Hepatocyte (in vitro differentiated cells): ENCODE results near the gene APOLD1. TPM values are rescaled to one million over a fixed set of nuclear protein-coding genes. Genes with fewer than 3 reads are reported as not detected.

Experiments
- DNase-seq: peaks from one replicate; pipeline ENCODE4 v3.0.0-alpha.2; 2016; ENCODE audit warnings: low spot score
- H2AFZ ChIP-seq: fragments of 200-600 bp; sonication (generic); 2 replicates; pipeline ENCODE4 v1.6.0; 2016; ENCODE audit warnings: antibody characterized with exemption, mild to moderate bottlenecking
- H3K27ac ChIP-seq: fragments of 200-600 bp; sonication (generic); 2 replicates; pipeline ENCODE4 v1.5.1; 2016; ENCODE audit warnings: mild to moderate bottlenecking
- H3K27me3 ChIP-seq: fragments of 200-600 bp; sonication (generic); 2 replicates; pipeline ENCODE4 v1.6.1; 2016
- H3K36me3 ChIP-seq: fragments of 200-600 bp; sonication (generic); replicated peaks from 2 replicates; pipeline ENCODE4 v1.5.1; 2016; ENCODE audit warnings: low read depth; ENCODE audit not compliant: insufficient read depth
- H3K4me1 ChIP-seq: fragments of 200-600 bp; sonication (generic); 2 replicates; pipeline ENCODE4 v1.5.1; 2016; ENCODE audit warnings: mild to moderate bottlenecking, moderate library complexity; ENCODE audit not compliant: insufficient read depth
- H3K4me2 ChIP-seq: fragments of 200-600 bp; sonication (generic); 2 replicates; pipeline ENCODE4 v1.6.0; 2016
- H3K4me3 ChIP-seq: fragments of 200-600 bp; sonication (generic); 2 replicates; pipeline ENCODE4 v1.5.1; 2016; ENCODE audit warnings: mild to moderate bottlenecking
- H3K79me2 ChIP-seq: fragments of 200-600 bp; sonication (generic); 2 replicates; pipeline ENCODE4 v1.6.0; 2017; ENCODE audit warnings: mild to moderate bottlenecking
- H3K9me2 ChIP-seq: fragments of 200-600 bp; sonication (generic); replicated peaks from 2 replicates; pipeline ENCODE4 v1.6.0; 2017; ENCODE audit warnings: mild to moderate bottlenecking; ENCODE audit not compliant: insufficient read depth
- H3K9me3 ChIP-seq: fragments of 200-600 bp; sonication (generic); 2 replicates; pipeline ENCODE4 v1.5.1; 2016; ENCODE audit warnings: low read depth, mild to moderate bottlenecking
- H4K20me1 ChIP-seq: fragments of 200-600 bp; sonication (generic); 2 replicates; pipeline ENCODE4 v1.6.0; 2016; ENCODE audit warnings: mild to moderate bottlenecking; ENCODE audit not compliant: insufficient read depth, poor library complexity, severe bottlenecking
- CTCF ChIP-seq: fragments of 200-600 bp; sonication (generic); IDR thresholded peaks from 2 replicates; pipeline ENCODE4 v1.5.1; 2016; ENCODE audit warnings: antibody characterized with exemption, mild to moderate bottlenecking; ENCODE audit not compliant: poor library complexity
- EZH2 ChIP-seq: fragments of 200-600 bp; sonication (generic); IDR thresholded peaks from 2 replicates; pipeline ENCODE4 v1.6.1; 2016; ENCODE audit warnings: antibody characterized with exemption, mild to moderate bottlenecking, borderline replicate concordance
- EZH2phosphoT487 ChIP-seq: fragments of 200-600 bp; sonication (generic); IDR thresholded peaks from one replicate; pipeline ENCODE4 v1.6.1; 2018; ENCODE audit warnings: antibody characterized with exemption, mild to moderate bottlenecking, low read depth, moderate library complexity; ENCODE audit not compliant: unreplicated experiment, severe bottlenecking
- WGBS: methylation state at CpG from one replicate; pipeline ENCODE4 v1.1.6; 2016; ENCODE audit warnings: low lambda C conversion rate; ENCODE audit errors: missing lambda C conversion rate; 5-methylcytosine and 5-hydroxymethylcytosine counted together
- polyA plus RNA-seq: library from polyadenylated mRNA; unstranded; fragments of >200 nt; fragmentation: Nextera tagmentation; extraction: Ambion mirVana; gene quantifications from 2 replicates; pipeline ENCODE4 v1.2.1, GENCODE V29; 2016
- total RNA-seq: library from RNA; depleted of rRNA; stranded (reverse); fragments of >200 nt; gene quantifications from 2 replicates; pipeline ENCODE4 v1.2.3, GENCODE V29; 2014

The APOLD1 gene
- total and polyA plus RNA-seq, 2 experiments from 2014 or later, result 1.5 to 6.0 TPM

GRCh38 chr12:12810553-12811021 is 25.1 kb downstream of the APOLD1 start:
- H3K4me1 ChIP-seq, result peaks cover 14% of the 10 kb centered on the region
- 46% methylated on average over 10 of the region's 10 CpGs for WGBS
- no peak overlapping the region for H3K4me3 ChIP-seq
- peak; percentile 33 for DNase-seq
- no peak overlapping the region for H2AFZ ChIP-seq
- no peaks in the 10 kb centered on the region for H3K36me3 ChIP-seq
- no peaks in the 10 kb centered on the region for H3K27me3 ChIP-seq
- no peaks in the 10 kb centered on the region for H3K9me2 ChIP-seq
- H3K27ac ChIP-seq, result peak overlapping the region; percentile 85
- H3K9me3 ChIP-seq, result no peaks in the 10 kb centered on the region
- H3K4me2 ChIP-seq, result peak overlapping the region; percentile 39
- no peaks in the 10 kb centered on the region for H4K20me1 ChIP-seq
- TF ChIP-seq CTCF (no peak), EZH2 (no peak), EZH2phosphoT487 (no peak)
- peaks cover 24% of the 10 kb centered on the region for H3K79me2 ChIP-seq

GRCh38 chr12:12811343-12811742 is 25.9 kb downstream of the APOLD1 start:
- H3K4me1 ChIP-seq, result peaks cover 14% of the 10 kb centered on the region
- no peak overlapping the region for H3K27ac ChIP-seq
- peaks cover 31% of the 10 kb centered on the region for H3K79me2 ChIP-seq
- no peak overlapping the region for H3K4me3 ChIP-seq
- no peaks in the 10 kb centered on the region for H3K27me3 ChIP-seq
- H3K9me3 ChIP-seq, result no peaks in the 10 kb centered on the region
- TF ChIP-seq CTCF, result no peak
- no peak for TF ChIP-seq EZH2phosphoT487
- no peak for TF ChIP-seq EZH2
- WGBS, result 85% methylated on average over 3 of the region's 3 CpGs
- no peaks in the 10 kb centered on the region for H3K36me3 ChIP-seq
- DNase-seq, result no peak
- no peaks in the 10 kb centered on the region for H3K9me2 ChIP-seq
- H4K20me1 ChIP-seq, result no peaks in the 10 kb centered on the region
- no peak overlapping the region for H3K4me2 ChIP-seq
- no peak overlapping the region for H2AFZ ChIP-seq

GRCh38 chr12:12812174-12812573 is 26.7 kb downstream of the APOLD1 start:
- TF ChIP-seq CTCF (no peak), EZH2phosphoT487 (no peak), EZH2 (no peak)

More at GRCh38 chr12:12812174-12812573, 26.7 kb downstream of the APOLD1 start:
- WGBS, result 94% methylated on average over 5 of the region's 5 CpGs
- Histone ChIP-seq H3K27me3 (no peaks in the 10 kb centered on the region), H3K9me3 (no peaks in the 10 kb centered on the region), H3K9me2 (no peaks in the 10 kb centered on the region), H3K36me3 (no peaks in the 10 kb centered on the region), H4K20me1 (no peaks in the 10 kb centered on the region), H3K79me2 (peaks cover 39% of the 10 kb centered on the region), H3K4me1 (peaks cover 14% of the 10 kb centered on the region), H2AFZ (no peak overlapping the region), H3K27ac (no peak overlapping the region), H3K4me3 (no peak overlapping the region), H3K4me2 (no peak overlapping the region)
- no peak for DNase-seq
